Activated naive CD4-positive, alpha-beta T cell treated with anti-CD3 and anti-CD28 coated beads, Interleukin-2, amount 10 ng/mL, durations not matched to agents 7 days and 5 days (primary cell): ENCODE results near the gene FOXK2.

Experiments used
- CTCF ChIA-PET: fragments of 350-600 bp; sonication (Branson Sonifier 250); formaldehyde crosslinking; loops from one replicate; lab custom pipeline; 2021; ENCODE audit warnings: antibody characterized with exemption; lab: Charles Lee
- DNase-seq: peaks from one replicate; pipeline ENCODE4 v3.0.0-alpha.2; 2020
- H3K27ac Mint-ChIP-seq: one replicate; pipeline ENCODE4 v1.8.0; 2021; ENCODE audit warnings: mild to moderate bottlenecking, moderate library complexity, mixed read lengths
- H3K27me3 Mint-ChIP-seq: one replicate; pipeline ENCODE4 v1.8.0; 2021; ENCODE audit warnings: mild to moderate bottlenecking, mixed read lengths
- H3K36me3 Mint-ChIP-seq: one replicate; pipeline ENCODE4 v1.8.0; 2021; ENCODE audit warnings: mixed read lengths
- H3K4me1 Mint-ChIP-seq: one replicate; pipeline ENCODE4 v1.8.0; 2021; ENCODE audit warnings: mixed read lengths
- H3K4me3 Mint-ChIP-seq: one replicate; pipeline ENCODE4 v1.8.0; 2021; ENCODE audit warnings: mild to moderate bottlenecking, moderate library complexity, mixed read lengths
- H3K9me3 Mint-ChIP-seq: one replicate; pipeline ENCODE4 v1.8.0; 2021; ENCODE audit warnings: mixed read lengths

Gene FOXK2

GRCh38 chr17:82639628-82640027, 120.1 kb downstream of the FOXK2 start:
- H3K36me3 Mint-ChIP-seq = peaks cover 47% of the 10 kb centered on the region
- H3K27me3 Mint-ChIP-seq = no peaks in the 10 kb centered on the region
- no peak for DNase-seq
- H3K9me3 Mint-ChIP-seq = no peaks in the 10 kb centered on the region
- no peak overlapping the region for H3K4me3 Mint-ChIP-seq
- H3K4me1 Mint-ChIP-seq = peaks cover 22% of the 10 kb centered on the region
- CTCF ChIA-PET = no interaction called here
- no peak overlapping the region for H3K27ac Mint-ChIP-seq

- Mint-ChIP-seq H3K9me3 (no peaks in the 10 kb centered on the region), H3K27ac (no peak overlapping the region), H3K4me1 (peaks cover 19% of the 10 kb centered on the region), H3K36me3 (peaks cover 45% of the 10 kb centered on the region), H3K27me3 (no peaks in the 10 kb centered on the region), H3K4me3 (no peak overlapping the region)
- DNase-seq = no peak
- CTCF ChIA-PET = no interaction called here
Observed at GRCh38 chr17:82640036-82640435, 120.5 kb downstream of the FOXK2 start.

- no peak overlapping the region for H3K27ac Mint-ChIP-seq
- peaks cover 33% of the 10 kb centered on the region for H3K4me1 Mint-ChIP-seq
- no peak overlapping the region for H3K4me3 Mint-ChIP-seq
- H3K27me3 Mint-ChIP-seq = no peaks in the 10 kb centered on the region
- peaks cover 45% of the 10 kb centered on the region for H3K36me3 Mint-ChIP-seq
- no peak for DNase-seq
- CTCF ChIA-PET = no interaction called here
- H3K9me3 Mint-ChIP-seq = no peaks in the 10 kb centered on the region
Observed at GRCh38 chr17:82642022-82642421, 122.5 kb downstream of the FOXK2 start.

GRCh38 chr17:82644148-82644547, 124.6 kb downstream of the FOXK2 start:
- Mint-ChIP-seq H3K27ac (no peak overlapping the region), H3K36me3 (peaks cover 36% of the 10 kb centered on the region), H3K27me3 (no peaks in the 10 kb centered on the region), H3K4me3 (no peak overlapping the region), H3K4me1 (peaks cover 27% of the 10 kb centered on the region), H3K9me3 (no peaks in the 10 kb centered on the region)
- CTCF ChIA-PET = no interaction called here
- no peak for DNase-seq

- Mint-ChIP-seq H3K27ac (no peak overlapping the region), H3K4me3 (peak overlapping the region; percentile 79), H3K4me1 (peaks cover 28% of the 10 kb centered on the region), H3K9me3 (no peaks in the 10 kb centered on the region), H3K36me3 (peaks cover 29% of the 10 kb centered on the region), H3K27me3 (peaks cover 9% of the 10 kb centered on the region)
- CTCF ChIA-PET = no interaction called here
- DNase-seq = no peak
Observed at GRCh38 chr17:82645516-82645915, 126.0 kb downstream of the FOXK2 start.

- no peaks in the 10 kb centered on the region for H3K9me3 Mint-ChIP-seq
- DNase-seq = peak; percentile 62
- peak overlapping the region; percentile 79 for H3K4me3 Mint-ChIP-seq
- peaks cover 28% of the 10 kb centered on the region for H3K4me1 Mint-ChIP-seq
- peaks cover 19% of the 10 kb centered on the region for H3K36me3 Mint-ChIP-seq
- H3K27ac Mint-ChIP-seq = peak overlapping the region; percentile 84
- CTCF ChIA-PET = interaction anchor here (0.9 kb wide), 1 partner anchor 16 kb away, joined by 3 read pairs; no protein-coding TSS in a partner anchor
- H3K27me3 Mint-ChIP-seq = peaks cover 15% of the 10 kb centered on the region
Observed at GRCh38 chr17:82647593-82648164, 128.1 kb downstream of the FOXK2 start.

GRCh38 chr17:82648165-82648668, 128.7 kb downstream of the FOXK2 start, which contains the start of gene WDR45B:
Gene WDR45B, minus strand, starts transcription at chr17:82648444. Its CDS starts 104 bp downstream, at chr17:82648340.
- CTCF ChIA-PET = no interaction called here
- peak within 1 kb of the TSS; percentile 79 for H3K4me3 Mint-ChIP-seq
- peaks cover 17% of the 10 kb centered on the region for H3K36me3 Mint-ChIP-seq
- H3K9me3 Mint-ChIP-seq = no peaks in the 10 kb centered on the region
- peaks cover 15% of the 10 kb centered on the region for H3K27me3 Mint-ChIP-seq
- H3K4me1 Mint-ChIP-seq = peaks cover 28% of the 10 kb centered on the region
- H3K27ac Mint-ChIP-seq = peak within 1 kb of the TSS; percentile 90
- DNase-seq = peak; percentile 92

GRCh38 chr17:82648742-82649331, 129.3 kb downstream of the FOXK2 start:
- peak; percentile 72 for DNase-seq
- Mint-ChIP-seq H3K9me3 (no peaks in the 10 kb centered on the region), H3K4me1 (peaks cover 28% of the 10 kb centered on the region), H3K4me3 (peak overlapping the region; percentile 60), H3K27me3 (peaks cover 15% of the 10 kb centered on the region), H3K27ac (peak overlapping the region; percentile 77), H3K36me3 (peaks cover 13% of the 10 kb centered on the region)
- CTCF ChIA-PET = no interaction called here

GRCh38 chr17:82649501-82650261, 130.1 kb downstream of the FOXK2 start:
- peaks cover 23% of the 10 kb centered on the region for H3K4me1 Mint-ChIP-seq

GRCh38 chr17:82650723-82651122, 131.2 kb downstream of the FOXK2 start:
- H3K27me3 Mint-ChIP-seq = peaks cover 15% of the 10 kb centered on the region
- CTCF ChIA-PET = no interaction called here
- H3K9me3 Mint-ChIP-seq = no peaks in the 10 kb centered on the region
- peaks cover 18% of the 10 kb centered on the region for H3K4me1 Mint-ChIP-seq
- no peak overlapping the region for H3K4me3 Mint-ChIP-seq
- peaks cover 4% of the 10 kb centered on the region for H3K36me3 Mint-ChIP-seq
- no peak overlapping the region for H3K27ac Mint-ChIP-seq
- DNase-seq = no peak

More at GRCh38 chr17:82649501-82650261, 130.1 kb downstream of the FOXK2 start:
- H3K27ac Mint-ChIP-seq = peak overlapping the region; percentile 62
- CTCF ChIA-PET = no interaction called here
- H3K4me3 Mint-ChIP-seq = peak overlapping the region; percentile 46
- peaks cover 9% of the 10 kb centered on the region for H3K36me3 Mint-ChIP-seq
- peaks cover 15% of the 10 kb centered on the region for H3K27me3 Mint-ChIP-seq
- no peak for DNase-seq
- H3K9me3 Mint-ChIP-seq = no peaks in the 10 kb centered on the region

GRCh38 chr17:82653651-82654528, 134.4 kb downstream of the FOXK2 start:
- Mint-ChIP-seq H3K4me3 (no peak overlapping the region), H3K4me1 (peaks cover 3% of the 10 kb centered on the region), H3K27ac (no peak overlapping the region), H3K27me3 (peaks cover 15% of the 10 kb centered on the region), H3K9me3 (no peaks in the 10 kb centered on the region), H3K36me3 (no peaks in the 10 kb centered on the region)
- no peak for DNase-seq
- CTCF ChIA-PET = no interaction called here
